Stimulated activated naive CD4-positive, alpha-beta T cell (primary cell): ENCODE measurements around the gene RAB7A.
"Not testable (repeated sequence)": the region's sequence is repeated elsewhere in the genome, so short reads cannot be mapped to it uniquely, and the experiment has no call there.

Experiments
- DNase-seq, 6 experiments: peaks; one replicate each; lab custom pipeline; 2025; lab: John Stamatoyannopoulos, UW

Gene RAB7A

GRCh38 chr3:128749561-128749960 lies 23.6 kb downstream of the RAB7A start:
- DNase-seq: not testable (repeated sequence)

- DNase-seq: no peak
These were observed 27.7 kb downstream of the RAB7A start for GRCh38 chr3:128753715-128754114.

DNA sequence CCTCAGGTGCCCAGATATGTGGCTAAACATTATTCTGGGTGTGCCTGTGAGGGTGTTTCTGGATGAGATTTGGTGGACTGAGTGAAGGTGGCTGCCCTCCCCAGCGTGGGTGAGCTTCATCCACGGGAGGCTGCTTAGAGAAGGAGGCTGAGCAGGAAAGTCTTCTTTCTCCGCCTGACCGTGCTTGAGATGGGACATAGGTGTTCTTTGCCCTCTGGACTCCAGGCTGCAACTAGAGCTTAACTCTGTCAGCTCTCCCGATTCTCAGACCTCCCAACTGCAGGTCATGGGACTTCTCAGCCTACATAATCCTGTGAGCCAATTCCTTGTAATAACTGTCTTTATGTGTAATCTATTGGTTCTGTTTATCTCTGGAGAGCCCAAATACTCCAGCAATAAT lies 34.1 kb downstream of the RAB7A start:
- DNase-seq: no peak

- no peak for DNase-seq
These were observed 34.9 kb downstream of the RAB7A start for GRCh38 chr3:128760881-128761280.

- no peak for DNase-seq
These were observed 35.4 kb downstream of the RAB7A start for GRCh38 chr3:128761392-128761791.

- no peak for DNase-seq
These were observed 38.0 kb downstream of the RAB7A start for GRCh38 chr3:128763967-128764366.

GRCh38 chr3:128764863-128765262 lies 38.9 kb downstream of the RAB7A start:
- DNase-seq: no peak

- no peak for DNase-seq
These were observed 41.2 kb downstream of the RAB7A start for GRCh38 chr3:128767094-128767750.

GRCh38 chr3:128768471-128768870 lies 42.5 kb downstream of the RAB7A start:
- no peak for DNase-seq

- no peak for DNase-seq
These were observed 44.4 kb downstream of the RAB7A start for GRCh38 chr3:128770387-128770786.

- not testable (repeated sequence) for DNase-seq
These were observed 47.2 kb downstream of the RAB7A start for GRCh38 chr3:128773189-128773588.

- not testable (repeated sequence) for DNase-seq
These were observed 47.6 kb downstream of the RAB7A start for GRCh38 chr3:128773592-128773991.

DNA sequence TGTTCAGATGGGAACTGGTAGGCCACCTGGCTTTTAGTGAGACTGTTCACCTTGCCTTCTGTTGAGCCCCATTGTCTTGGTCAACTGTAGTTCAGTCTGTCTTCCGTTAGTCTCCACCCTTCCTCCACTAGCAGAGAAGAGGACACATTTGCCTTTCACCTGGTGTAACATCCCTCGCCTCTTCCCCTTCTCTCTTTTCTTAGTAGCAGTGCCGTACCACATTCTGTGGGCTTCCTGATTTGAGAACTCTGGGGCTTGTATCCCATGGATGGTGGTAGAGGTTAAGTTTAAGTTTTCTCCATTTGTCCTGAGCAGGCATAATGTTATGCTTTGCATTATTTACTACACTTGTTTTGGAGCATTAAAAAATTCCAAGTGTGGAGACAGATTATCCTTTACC lies 49.3 kb downstream of the RAB7A start:
- DNase-seq: no peak

GRCh38 chr3:128775906-128776542 lies 50.0 kb downstream of the RAB7A start:
- DNase-seq: no peak

DNA sequence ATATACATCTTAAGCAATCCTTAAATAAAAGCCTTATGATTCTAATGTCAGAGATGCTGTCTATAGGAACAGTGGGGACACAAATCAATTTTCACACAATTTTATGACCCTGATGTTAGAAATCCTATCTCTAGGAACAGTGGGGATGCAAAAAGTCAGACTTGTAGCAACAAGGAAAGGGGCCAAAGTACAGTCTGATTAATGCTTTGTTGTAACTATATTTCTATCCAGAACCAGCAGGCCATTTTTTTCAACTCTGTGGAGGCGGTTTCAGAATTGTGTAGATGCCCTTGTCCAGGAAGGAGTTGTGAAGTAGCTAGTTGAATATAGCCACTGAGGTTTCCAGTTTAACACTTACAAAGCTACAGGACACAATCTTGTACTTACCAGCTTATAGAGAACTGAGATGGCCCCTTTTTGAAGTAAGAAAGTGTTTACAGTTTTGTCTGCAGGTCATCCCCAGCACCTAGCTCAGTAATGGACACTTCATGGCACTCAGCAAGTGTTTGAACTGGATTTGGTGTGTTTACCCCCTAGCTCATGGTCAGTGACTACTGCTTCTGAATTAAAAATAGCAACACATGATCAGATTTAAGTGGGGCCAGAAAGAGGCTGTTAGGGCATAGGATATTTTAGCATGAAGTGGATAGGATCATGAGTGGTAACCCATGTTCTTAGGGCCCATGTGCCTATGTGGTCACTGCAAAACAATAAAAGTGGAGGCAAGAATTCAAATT lies 54.3 kb downstream of the RAB7A start:
- no peak for DNase-seq

- no peak for DNase-seq
These were observed 55.2 kb downstream of the RAB7A start for GRCh38 chr3:128781164-128781563.

DNA sequence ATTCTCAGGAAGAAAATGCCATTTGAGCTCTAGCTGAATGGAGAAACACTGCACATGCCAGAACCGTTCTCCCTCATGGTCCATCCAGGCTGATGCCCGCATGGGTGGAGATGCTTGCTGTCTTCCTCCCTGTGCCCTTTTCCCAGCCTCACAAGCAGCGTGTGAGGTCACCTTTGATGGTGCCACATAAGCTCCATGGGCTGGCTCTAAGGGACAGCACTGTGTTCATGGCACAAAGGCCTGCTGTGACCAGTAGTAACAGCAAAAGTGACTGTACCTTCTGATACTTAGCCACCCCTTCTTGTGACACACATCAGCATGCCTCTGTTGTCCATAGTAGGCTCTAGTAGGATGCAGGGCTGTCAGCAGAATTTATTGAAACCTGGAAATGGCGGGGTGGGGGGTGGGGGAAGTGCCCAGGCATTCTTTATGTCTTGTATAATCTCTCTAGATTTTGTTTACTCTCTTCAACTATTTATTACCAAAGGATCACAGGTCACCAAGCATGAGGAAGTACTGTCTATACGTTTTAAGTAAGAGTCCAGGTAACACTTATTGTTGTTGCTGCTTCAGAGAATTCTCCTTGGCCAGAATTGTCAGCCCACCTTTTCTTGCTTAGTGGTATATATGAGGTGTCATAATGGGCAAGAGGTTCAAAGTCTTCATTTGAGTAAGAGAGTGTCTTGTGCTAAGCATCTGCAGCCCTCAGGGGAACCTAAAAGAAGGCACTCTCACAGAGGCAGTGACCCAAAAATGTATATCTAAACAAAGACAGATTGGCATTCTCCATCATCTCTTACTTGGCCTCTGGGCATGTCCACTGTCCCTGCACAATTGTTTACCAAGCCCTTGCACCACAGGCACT lies 56.5 kb downstream of the RAB7A start:
- no peak for DNase-seq

DNA sequence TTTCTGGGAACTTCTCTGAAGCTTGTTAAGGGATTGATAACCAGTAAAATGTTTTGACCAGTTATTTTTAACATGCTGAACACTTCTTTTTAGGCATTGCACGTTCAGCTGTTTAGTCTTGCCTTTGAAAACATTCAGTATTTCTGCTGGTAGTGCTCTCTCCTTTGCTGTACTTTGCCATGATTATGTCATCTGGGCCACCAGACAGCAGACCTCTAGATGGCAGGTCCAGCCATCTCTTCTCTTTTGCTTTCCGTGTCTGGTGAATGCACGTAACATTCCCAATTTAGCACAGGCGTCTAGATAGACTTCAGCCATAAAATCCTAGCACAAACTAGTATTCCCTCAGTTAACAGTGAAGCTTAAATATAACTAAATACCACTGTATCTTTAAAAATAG lies 57.8 kb downstream of the RAB7A start:
- DNase-seq: no peak

DNA sequence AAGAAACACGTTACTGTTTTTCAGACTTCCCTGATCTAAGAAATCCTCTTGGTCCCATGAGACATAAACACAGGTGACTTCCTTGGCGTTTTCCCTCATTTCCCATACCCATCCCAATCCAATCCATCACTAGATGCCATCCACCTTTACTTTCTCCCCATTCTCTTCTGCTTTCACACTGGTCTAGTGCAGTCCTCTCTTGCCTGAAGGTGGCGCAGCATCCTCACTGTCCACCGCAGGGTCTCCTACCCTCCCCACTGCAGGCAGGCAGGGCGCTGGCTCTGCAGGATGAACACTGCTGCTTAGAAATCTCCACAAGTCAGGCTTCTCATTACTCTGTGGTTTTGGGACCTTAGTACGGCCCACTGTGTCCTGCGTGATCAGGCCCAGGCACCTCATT lies 58.2 kb downstream of the RAB7A start:
- DNase-seq: peak; percentile 22 to 66 (median 60)

GRCh38 chr3:128784843-128785242 lies 58.9 kb downstream of the RAB7A start:
- DNase-seq: no peak

DNA sequence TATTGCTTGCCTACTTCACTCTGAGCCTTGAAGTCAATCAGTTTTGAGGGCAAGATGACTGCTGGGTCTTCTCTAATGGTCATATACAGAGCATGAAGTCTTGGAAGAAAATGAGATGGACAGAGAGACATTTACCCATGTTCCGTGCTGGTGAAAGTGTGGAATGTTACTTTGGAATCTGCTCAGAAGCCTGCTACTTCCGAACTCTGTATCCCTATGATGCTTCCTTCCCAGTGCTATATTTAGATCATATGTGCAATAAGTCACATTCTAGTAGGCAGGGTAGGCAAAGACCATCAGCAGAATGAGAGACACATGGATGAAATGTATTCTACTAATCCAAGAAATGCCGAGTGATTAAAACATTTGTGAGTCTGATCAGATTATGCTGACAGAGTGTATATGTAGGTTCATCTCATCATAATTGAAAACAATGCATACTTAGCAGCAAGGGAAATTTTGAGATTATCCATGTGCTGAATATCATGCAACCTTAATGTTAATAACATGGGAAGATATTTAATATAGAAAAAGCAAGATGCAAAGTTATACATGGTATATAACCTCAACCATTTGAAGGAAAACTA lies 60.5 kb downstream of the RAB7A start:
- DNase-seq: no peak
